ENCODE results near the gene DAB1.

The DAB1 gene

GRCh38 chr1:56972976-56973375 lies 450.9 kb downstream of the DAB1 start:
- TF ChIP-seq ZNF274 (IDR thresholded peaks at IDR 0.05; ENCODE audit: low read depth, low read length) (no peak), YY1 (IDR thresholded peaks at IDR 0.05; ENCODE audit: insufficient read depth, insufficient read length) (no peak), SUZ12 (IDR thresholded peaks at IDR 0.05; ENCODE audit: extremely low read depth, insufficient read depth, insufficient read length) (no peak)
- no peaks in the 10 kb centered on the region for H3K9me3 ChIP-seq (ENCODE audit: insufficient read depth, low read length)
- H3K36me3 ChIP-seq (ENCODE audit: insufficient read depth, insufficient read length, low read length): no peaks in the 10 kb centered on the region
- H3K27me3 ChIP-seq (ENCODE audit: insufficient read depth, insufficient read length): peaks cover 3% of the 10 kb centered on the region
- H3K4me3 ChIP-seq (ENCODE audit: insufficient read length, low read depth): no peak overlapping the region
- H3K9ac ChIP-seq (ENCODE audit: insufficient read length, low read depth): no peak overlapping the region
- no peak for DNase-seq (ENCODE audit: low read depth, low spot score)
- no peaks in the 10 kb centered on the region for H3K4me1 ChIP-seq (ENCODE audit: insufficient read depth, insufficient read length)

GRCh38 chr1:56970280-56970679 lies 453.6 kb downstream of the DAB1 start:
- Histone ChIP-seq H3K36me3 (ENCODE audit: insufficient read depth, insufficient read length, low read length) (no peaks in the 10 kb centered on the region), H3K4me3 (ENCODE audit: insufficient read length, low read depth) (no peak overlapping the region), H3K9me3 (ENCODE audit: insufficient read depth, low read length) (no peaks in the 10 kb centered on the region), H3K4me1 (ENCODE audit: insufficient read depth, insufficient read length) (no peaks in the 10 kb centered on the region), H3K27me3 (ENCODE audit: insufficient read depth, insufficient read length) (peaks cover 3% of the 10 kb centered on the region), H3K9ac (ENCODE audit: insufficient read length, low read depth) (no peak overlapping the region)
- TF ChIP-seq SUZ12 (IDR thresholded peaks at IDR 0.05; ENCODE audit: extremely low read depth, insufficient read depth, insufficient read length): no peak
- no peak for TF ChIP-seq ZNF274 (IDR thresholded peaks at IDR 0.05; ENCODE audit: low read depth, low read length)
- TF ChIP-seq YY1 (IDR thresholded peaks at IDR 0.05; ENCODE audit: insufficient read depth, insufficient read length): no peak
- DNase-seq (ENCODE audit: low read depth, low spot score): no peak

DNA sequence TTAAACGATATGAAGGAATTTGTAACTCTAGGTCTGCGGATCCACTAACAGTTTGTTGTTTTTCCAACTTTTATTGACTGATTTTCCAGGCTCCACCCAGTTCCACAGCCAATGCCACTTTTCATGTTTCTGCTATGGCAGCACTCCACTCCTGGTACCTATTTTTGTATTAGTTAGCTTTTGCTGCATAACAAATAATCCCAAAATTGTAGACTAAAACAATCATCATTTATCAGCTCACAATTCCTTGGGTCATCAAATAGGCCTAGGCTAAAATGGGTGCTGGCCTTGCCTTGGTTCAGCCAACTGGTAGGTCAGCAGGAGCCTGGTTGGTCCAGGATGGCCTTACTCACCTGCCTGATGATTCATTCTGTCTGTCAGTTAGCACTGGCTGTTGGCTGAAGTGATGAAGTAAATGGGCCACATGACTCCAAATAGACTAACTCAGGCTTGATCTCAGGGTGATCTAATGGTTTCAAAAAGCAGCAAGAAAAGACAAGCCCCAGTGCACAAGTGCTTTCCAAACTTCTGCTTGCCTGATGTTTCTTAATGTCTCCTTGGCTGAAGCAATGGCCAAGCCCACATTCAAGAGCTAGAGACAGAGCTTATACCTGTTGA lies 454.9 kb downstream of the DAB1 start:
- Histone ChIP-seq H3K36me3 (ENCODE audit: insufficient read depth, insufficient read length, low read length) (no peaks in the 10 kb centered on the region), H3K4me3 (ENCODE audit: insufficient read length, low read depth) (no peak overlapping the region), H3K9me3 (ENCODE audit: insufficient read depth, low read length) (no peaks in the 10 kb centered on the region), H3K27me3 (ENCODE audit: insufficient read depth, insufficient read length) (peaks cover 3% of the 10 kb centered on the region), H3K9ac (ENCODE audit: insufficient read length, low read depth) (no peak overlapping the region), H3K4me1 (ENCODE audit: insufficient read depth, insufficient read length) (no peaks in the 10 kb centered on the region)
- no peak for TF ChIP-seq SUZ12 (IDR thresholded peaks at IDR 0.05; ENCODE audit: extremely low read depth, insufficient read depth, insufficient read length)
- TF ChIP-seq ZNF274 (IDR thresholded peaks at IDR 0.05; ENCODE audit: low read depth, low read length): no peak
- no peak for TF ChIP-seq YY1 (IDR thresholded peaks at IDR 0.05; ENCODE audit: insufficient read depth, insufficient read length)
- no peak for DNase-seq (ENCODE audit: low read depth, low spot score)

DNA sequence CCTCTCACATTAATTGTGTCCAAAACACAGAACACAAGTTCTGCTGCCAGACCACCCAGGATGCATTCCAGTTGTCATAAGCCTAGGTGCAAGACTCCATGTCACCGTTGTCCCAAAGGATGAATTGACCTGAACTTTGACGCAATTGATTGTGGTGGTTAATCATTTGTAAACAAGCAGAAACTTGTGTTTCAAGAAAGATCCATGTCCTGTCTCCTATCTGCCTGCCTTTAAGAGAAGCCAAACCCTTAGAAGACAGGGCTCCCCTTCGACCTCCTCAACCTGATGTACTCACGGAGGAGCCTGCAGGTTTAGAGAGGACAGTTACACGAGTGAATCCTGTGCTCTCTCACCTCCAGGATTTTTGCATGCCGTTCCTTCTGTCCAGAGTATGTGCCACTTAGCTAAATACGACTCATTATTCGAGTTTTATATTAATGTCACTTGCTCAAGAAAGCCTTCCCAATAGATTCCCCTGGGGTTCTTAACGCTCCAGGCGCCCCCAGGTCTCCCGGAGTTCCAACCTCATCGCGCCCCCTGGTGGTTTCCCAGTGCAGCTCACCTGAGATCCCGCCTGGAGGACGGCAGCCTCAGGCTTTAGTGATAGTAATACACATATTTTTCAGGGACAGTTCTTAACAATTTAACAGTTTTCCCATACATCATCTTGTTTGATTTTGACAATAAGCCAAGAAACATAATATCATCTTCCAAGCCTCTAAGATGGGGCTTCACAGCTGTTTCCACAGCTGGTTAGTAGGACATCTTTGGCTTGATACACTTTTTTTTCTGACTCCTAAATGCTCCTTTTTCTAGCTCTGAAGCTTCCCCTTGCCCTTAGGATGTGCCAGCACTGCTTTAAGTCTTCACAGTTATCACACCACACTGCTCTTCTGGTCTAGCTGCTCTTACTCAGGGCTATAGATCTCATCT lies 455.7 kb downstream of the DAB1 start:
- Histone ChIP-seq H3K4me1 (ENCODE audit: insufficient read depth, insufficient read length) (no peaks in the 10 kb centered on the region), H3K4me3 (ENCODE audit: insufficient read length, low read depth) (no peak overlapping the region), H3K36me3 (ENCODE audit: insufficient read depth, insufficient read length, low read length) (no peaks in the 10 kb centered on the region), H3K27me3 (ENCODE audit: insufficient read depth, insufficient read length) (peaks cover 3% of the 10 kb centered on the region), H3K9me3 (ENCODE audit: insufficient read depth, low read length) (no peaks in the 10 kb centered on the region), H3K9ac (ENCODE audit: insufficient read length, low read depth) (no peak overlapping the region)
- peak; percentile 39 for DNase-seq (ENCODE audit: low read depth, low spot score)
- TF ChIP-seq SUZ12 (IDR thresholded peaks at IDR 0.05; ENCODE audit: extremely low read depth, insufficient read depth, insufficient read length) (no peak), YY1 (IDR thresholded peaks at IDR 0.05; ENCODE audit: insufficient read depth, insufficient read length) (no peak), ZNF274 (IDR thresholded peaks at IDR 0.05; ENCODE audit: low read depth, low read length) (no peak)

GRCh38 chr1:56967355-56967754 lies 456.5 kb downstream of the DAB1 start:
- DNase-seq (ENCODE audit: low read depth, low spot score): no peak
- Histone ChIP-seq H3K9ac (ENCODE audit: insufficient read length, low read depth) (no peak overlapping the region), H3K27me3 (ENCODE audit: insufficient read depth, insufficient read length) (peaks cover 3% of the 10 kb centered on the region), H3K36me3 (ENCODE audit: insufficient read depth, insufficient read length, low read length) (no peaks in the 10 kb centered on the region), H3K4me3 (ENCODE audit: insufficient read length, low read depth) (no peak overlapping the region), H3K4me1 (ENCODE audit: insufficient read depth, insufficient read length) (no peaks in the 10 kb centered on the region), H3K9me3 (ENCODE audit: insufficient read depth, low read length) (no peaks in the 10 kb centered on the region)
- TF ChIP-seq ZNF274 (IDR thresholded peaks at IDR 0.05; ENCODE audit: low read depth, low read length) (no peak), YY1 (IDR thresholded peaks at IDR 0.05; ENCODE audit: insufficient read depth, insufficient read length) (no peak), SUZ12 (IDR thresholded peaks at IDR 0.05; ENCODE audit: extremely low read depth, insufficient read depth, insufficient read length) (no peak)

DNA sequence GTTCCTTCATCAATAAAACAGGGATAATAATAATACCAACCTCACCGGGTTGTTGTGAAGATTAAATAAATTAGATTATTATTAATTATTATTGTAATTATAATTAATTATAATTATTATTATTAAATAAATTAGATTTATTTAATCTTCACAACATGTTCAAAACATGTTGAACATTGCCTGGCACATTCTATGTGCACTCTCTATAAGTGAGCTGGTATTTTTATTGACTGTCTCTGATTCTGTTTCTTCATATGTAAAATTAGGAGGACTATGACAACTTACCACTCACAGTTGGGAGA lies 457.2 kb downstream of the DAB1 start:
- Histone ChIP-seq H3K4me3 (ENCODE audit: insufficient read length, low read depth) (no peak overlapping the region), H3K4me1 (ENCODE audit: insufficient read depth, insufficient read length) (no peaks in the 10 kb centered on the region), H3K27me3 (ENCODE audit: insufficient read depth, insufficient read length) (peaks cover 3% of the 10 kb centered on the region), H3K9me3 (ENCODE audit: insufficient read depth, low read length) (no peaks in the 10 kb centered on the region), H3K36me3 (ENCODE audit: insufficient read depth, insufficient read length, low read length) (no peaks in the 10 kb centered on the region), H3K9ac (ENCODE audit: insufficient read length, low read depth) (no peak overlapping the region)
- TF ChIP-seq ZNF274 (IDR thresholded peaks at IDR 0.05; ENCODE audit: low read depth, low read length): no peak
- no peak for TF ChIP-seq YY1 (IDR thresholded peaks at IDR 0.05; ENCODE audit: insufficient read depth, insufficient read length)
- no peak for DNase-seq (ENCODE audit: low read depth, low spot score)

DNA sequence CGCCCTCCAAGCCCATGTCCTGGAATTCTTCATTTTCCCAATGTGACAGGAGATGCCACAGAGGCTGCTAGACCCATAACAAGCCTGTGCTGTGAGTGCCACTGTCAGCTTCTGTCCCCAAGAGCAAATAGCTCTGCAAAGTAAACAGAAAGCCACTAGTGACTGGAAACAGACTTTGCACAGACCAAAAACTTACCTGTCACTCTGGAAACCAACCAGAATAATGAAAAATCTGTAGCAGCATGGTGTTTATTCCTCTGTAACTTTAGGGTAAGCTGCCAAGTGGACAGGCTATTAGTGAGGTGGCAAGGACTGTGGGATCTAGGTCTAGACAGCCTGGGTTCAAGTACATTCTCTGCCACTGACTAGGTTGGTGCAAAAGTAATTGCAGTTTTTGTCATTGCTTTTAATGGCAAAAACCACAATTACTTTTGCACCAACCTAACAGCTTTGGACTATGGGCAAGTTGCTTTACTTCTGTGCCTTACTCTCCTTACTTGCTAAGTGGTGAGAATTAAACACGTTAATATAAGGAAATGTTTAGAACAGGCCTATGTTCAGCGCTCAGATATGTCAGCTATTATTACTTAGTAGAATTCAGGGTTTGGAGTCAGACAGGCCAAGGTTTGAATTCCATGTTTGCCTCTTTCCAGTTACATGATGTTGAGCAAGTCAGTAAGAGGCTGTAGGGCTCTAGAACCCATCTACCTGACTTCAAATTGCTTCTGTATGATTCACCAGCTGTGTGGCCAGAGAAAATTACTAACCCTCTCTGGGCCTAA lies 457.8 kb downstream of the DAB1 start, which contains the start of gene C8B:
TSS of gene C8B (minus strand) at position 100 of the 782 bp plus-strand sequence. CDS start at position 33, 67 bp downstream.
- Histone ChIP-seq H3K27me3 (ENCODE audit: insufficient read depth, insufficient read length) (peaks cover 3% of the 10 kb centered on the region), H3K4me1 (ENCODE audit: insufficient read depth, insufficient read length) (no peaks in the 10 kb centered on the region), H3K4me3 (ENCODE audit: insufficient read length, low read depth) (no peak within 1 kb of the TSS), H3K9ac (ENCODE audit: insufficient read length, low read depth) (no peak within 1 kb of the TSS), H3K36me3 (ENCODE audit: insufficient read depth, insufficient read length, low read length) (no peaks in the 10 kb centered on the region), H3K9me3 (ENCODE audit: insufficient read depth, low read length) (no peaks in the 10 kb centered on the region)
- DNase-seq (ENCODE audit: low read depth, low spot score): no peak
- TF ChIP-seq YY1 (IDR thresholded peaks at IDR 0.05; ENCODE audit: insufficient read depth, insufficient read length) (no peak), SUZ12 (IDR thresholded peaks at IDR 0.05; ENCODE audit: extremely low read depth, insufficient read depth, insufficient read length) (no peak), ZNF274 (IDR thresholded peaks at IDR 0.05; ENCODE audit: low read depth, low read length) (no peak)
